DOHH2 (cell line): ENCODE data around the gene TARS1.

Experiments
- H3F3A ChIP-seq: fragments of 200-600 bp; sonication (generic), shearing (Covaris generic); 2 replicates; pipeline ENCODE4 v1.6.0; 2016; ENCODE audit warnings: antibody characterized with exemption, mild to moderate bottlenecking; ENCODE audit not compliant: control insufficient read depth, insufficient read depth
- H3K27ac ChIP-seq: fragments of 200-600 bp; sonication (generic); 2 replicates; pipeline ENCODE4 v1.5.1; 2014; ENCODE audit warnings: low read depth, mild to moderate bottlenecking, low read length, moderate library complexity
- H3K27me3 ChIP-seq: fragments of 200-600 bp; sonication (generic); 2 replicates; pipeline ENCODE4 v1.6.1; 2014; ENCODE audit warnings: mild to moderate bottlenecking, low read length, mixed read lengths; ENCODE audit not compliant: control insufficient read depth
- H3K36me3 ChIP-seq: fragments of 200-600 bp; sonication (generic); 2 replicates; pipeline ENCODE4 v1.6.1; 2014; ENCODE audit warnings: mild to moderate bottlenecking, low read length, moderate library complexity, mixed read lengths; ENCODE audit not compliant: control insufficient read depth
- H3K4me1 ChIP-seq: fragments of 200-600 bp; sonication (generic); 2 replicates; pipeline ENCODE4 v1.6.1; 2014; ENCODE audit warnings: mild to moderate bottlenecking, low read length, mixed read lengths; ENCODE audit not compliant: control insufficient read depth
- H3K4me2 ChIP-seq: fragments of 200-600 bp; sonication (generic); 2 replicates; pipeline ENCODE4 v1.6.0; 2014; ENCODE audit warnings: mild to moderate bottlenecking, low read length, moderate library complexity
- H3K4me3 ChIP-seq: fragments of 200-600 bp; sonication (generic); 2 replicates; pipeline ENCODE4 v1.5.1; 2014; ENCODE audit warnings: mild to moderate bottlenecking, low read length, mixed read lengths
- H3K79me2 ChIP-seq: fragments of 200-600 bp; sonication (generic); 2 replicates; pipeline ENCODE4 v1.6.1; 2014; ENCODE audit warnings: mild to moderate bottlenecking, low read length, mixed read lengths; ENCODE audit not compliant: control insufficient read depth
- H3K9me2 ChIP-seq: fragments of 200-600 bp; sonication (generic); replicated peaks from 2 replicates; pipeline ENCODE4 v1.6.1; 2014; ENCODE audit warnings: mild to moderate bottlenecking, low read length, mixed read lengths; ENCODE audit not compliant: control insufficient read depth
- H3K9me3 ChIP-seq: fragments of 200-600 bp; sonication (generic); 2 replicates; pipeline ENCODE4 v1.6.1; 2014; ENCODE audit warnings: antibody characterized with exemption, low read length, mixed read lengths; ENCODE audit not compliant: control insufficient read depth, insufficient read depth
- H4K20me1 ChIP-seq: fragments of 200-600 bp; sonication (generic); 2 replicates; pipeline ENCODE4 v1.6.0; 2014; ENCODE audit warnings: low read depth, mild to moderate bottlenecking, antibody characterized with exemption, low read length, moderate library complexity; ENCODE audit not compliant: control insufficient read depth, insufficient read depth
- CTCF ChIP-seq: fragments of 200-600 bp; sonication (generic); IDR thresholded peaks from one replicate; pipeline ENCODE4 v1.5.1; 2014; ENCODE audit warnings: antibody characterized with exemption, mild to moderate bottlenecking, low read depth, low read length; ENCODE audit not compliant: poor library complexity, severe bottlenecking
- EZH2phosphoT487 ChIP-seq: fragments of 200-600 bp; sonication (generic); IDR thresholded peaks from 2 replicates; pipeline ENCODE4 v1.6.1; 2017; ENCODE audit warnings: borderline replicate concordance, mild to moderate bottlenecking, antibody characterized with exemption, low read length, moderate library complexity, mixed read lengths

Gene TARS1

GRCh38 chr5:33441241-33442177 lies 744 bp downstream of the TARS1 start:
- no peaks in the 10 kb centered on the region for H3K9me3 ChIP-seq
- no peaks in the 10 kb centered on the region for H3F3A ChIP-seq
- H3K9me2 ChIP-seq: no peaks in the 10 kb centered on the region
- peaks cover 54% of the 10 kb centered on the region for H3K79me2 ChIP-seq
- peaks cover 11% of the 10 kb centered on the region; the same call in 1 of the 2 replicates for H4K20me1 ChIP-seq
- H3K4me3 ChIP-seq: peak overlapping the region; percentile 97
- H3K4me1 ChIP-seq: peaks cover 23% of the 10 kb centered on the region
- H3K36me3 ChIP-seq: peaks cover 31% of the 10 kb centered on the region
- TF ChIP-seq EZH2phosphoT487: no peak
- TF ChIP-seq CTCF: no peak
- peak overlapping the region; percentile 77 for H3K27ac ChIP-seq
- H3K4me2 ChIP-seq: peak overlapping the region; percentile 94
- H3K27me3 ChIP-seq: peaks cover 3% of the 10 kb centered on the region; the same call in 1 of the 2 replicates

- Histone ChIP-seq H4K20me1 (peaks cover 11% of the 10 kb centered on the region; the same call in 1 of the 2 replicates), H3K36me3 (peaks cover 42% of the 10 kb centered on the region)
Measured at GRCh38 chr5:33444542-33444941, 3.8 kb downstream of the TARS1 start.

GRCh38 chr5:33445798-33446197 lies 5.0 kb downstream of the TARS1 start:
- H3K79me2 ChIP-seq: peaks cover 55% of the 10 kb centered on the region
- H3K9me3 ChIP-seq: no peaks in the 10 kb centered on the region
- H3K36me3 ChIP-seq: peaks cover 51% of the 10 kb centered on the region
- H3K9me2 ChIP-seq: no peaks in the 10 kb centered on the region
- peaks cover 13% of the 10 kb centered on the region for H3K4me1 ChIP-seq
- H3K27me3 ChIP-seq: no peaks in the 10 kb centered on the region
- H3K27ac ChIP-seq: no peak overlapping the region
- peaks cover 11% of the 10 kb centered on the region; the same call in 1 of the 2 replicates for H4K20me1 ChIP-seq
- H3K4me2 ChIP-seq: no peak overlapping the region
- no peak for TF ChIP-seq CTCF
- no peak for TF ChIP-seq EZH2phosphoT487
- H3F3A ChIP-seq: no peaks in the 10 kb centered on the region
- H3K4me3 ChIP-seq: no peak overlapping the region

More at GRCh38 chr5:33444542-33444941, 3.8 kb downstream of the TARS1 start:
- no peak for TF ChIP-seq EZH2phosphoT487
- no peak for TF ChIP-seq CTCF
- H3K79me2 ChIP-seq: peaks cover 59% of the 10 kb centered on the region
- no peaks in the 10 kb centered on the region for H3F3A ChIP-seq
- no peak overlapping the region for H3K4me2 ChIP-seq
- peaks cover 18% of the 10 kb centered on the region for H3K4me1 ChIP-seq
- no peaks in the 10 kb centered on the region for H3K9me3 ChIP-seq
- H3K4me3 ChIP-seq: no peak overlapping the region
- no peaks in the 10 kb centered on the region for H3K9me2 ChIP-seq
- no peaks in the 10 kb centered on the region; the same call in 1 of the 2 replicates for H3K27me3 ChIP-seq
- no peak overlapping the region for H3K27ac ChIP-seq
